Skeletal muscle tissue (tissue), 4 donors: ENCODE results near the gene NXPH2. TPM values are rescaled to one million over a fixed set of nuclear protein-coding genes. Genes with fewer than 3 reads are reported as not detected.
A peak's percentile ranks its signal among the peaks of the same experiment; 100 is the strongest.

Source experiments
- H3K27ac ChIP-seq: one replicate; pipeline ENCODE4 v1.7.0; 2013; ENCODE audit warnings: mild to moderate bottlenecking, low read depth, low read length, inconsistent platforms
- H3K27me3 ChIP-seq, 3 donors: one replicate each; pipeline ENCODE4 v1.7.0; 2013; ENCODE audit warnings: low read length in 3 of 3; ENCODE audit not compliant: control insufficient read depth in 3 of 3, insufficient read depth in 3 of 3
- H3K36me3 ChIP-seq, 3 donors: one replicate each; pipeline ENCODE4 v1.7.0; 2013; ENCODE audit warnings: low read length in 3 of 3; ENCODE audit not compliant: control insufficient read depth in 3 of 3, insufficient read depth in 3 of 3
- H3K4me1 ChIP-seq, 3 donors: one replicate each; pipeline ENCODE4 v1.7.0; 2013; ENCODE audit warnings: low read length in 3 of 3, mild to moderate bottlenecking in 3 of 3; ENCODE audit not compliant: control insufficient read depth in 3 of 3, insufficient read depth in 3 of 3
- H3K4me3 ChIP-seq, 3 donors: one replicate each; pipeline ENCODE4 v1.7.0; 2013; ENCODE audit warnings: low read length in 3 of 3
- H3K9ac ChIP-seq, 3 donors: one replicate each; pipeline ENCODE4 v1.7.0; 2013; ENCODE audit warnings: low read length in 3 of 3, mild to moderate bottlenecking in 3 of 3, moderate library complexity in 2 of 3, low read depth in 1 of 3
- H3K9me3 ChIP-seq, 3 donors: one replicate each; pipeline ENCODE4 v1.7.0; 2013; ENCODE audit warnings: low read length in 3 of 3; ENCODE audit not compliant: control insufficient read depth in 3 of 3
- total RNA-seq: library from RNA; depleted of rRNA; stranded (reverse); fragments of >200 nt; gene quantifications from one replicate; pipeline ENCODE4 v1.2.3, GENCODE V29; 2014
- donor health status: Osteomylitis.

NXPH2 gene
- total RNA-seq, 1 donor from 2014 or later: 9.4 TPM

GRCh38 chr2:138716183-138716582, 64.0 kb downstream of the NXPH2 start:
- H3K4me1 ChIP-seq: no peaks in the 10 kb centered on the region
- no peaks in the 10 kb centered on the region for H3K36me3 ChIP-seq
- no peak overlapping the region for H3K9ac ChIP-seq
- no peaks in the 10 kb centered on the region for H3K27me3 ChIP-seq
- H3K4me3 ChIP-seq: no peak overlapping the region
- no peaks in the 10 kb centered on the region for H3K9me3 ChIP-seq
- H3K27ac ChIP-seq: no peak overlapping the region

- Histone ChIP-seq H3K4me3 (no peak overlapping the region), H3K27me3 (no peaks in the 10 kb centered on the region), H3K27ac (no peak overlapping the region), H3K9me3 (no peaks in the 10 kb centered on the region), H3K36me3 (no peaks in the 10 kb centered on the region), H3K4me1 (peaks cover 0 to 5% (median 4%) of the 10 kb centered on the region in 3 donors), H3K9ac (no peak overlapping the region)
Measured at GRCh38 chr2:138713504-138713903, 66.7 kb downstream of the NXPH2 start.

- no peak overlapping the region for H3K27ac ChIP-seq
- H3K27me3 ChIP-seq: no peaks in the 10 kb centered on the region
- peaks cover under 1 to 7% (median 6%) of the 10 kb centered on the region in 3 donors for H3K4me1 ChIP-seq
- H3K9me3 ChIP-seq: no peaks in the 10 kb centered on the region
- no peak overlapping the region for H3K4me3 ChIP-seq
- no peak overlapping the region for H3K9ac ChIP-seq
- H3K36me3 ChIP-seq: no peaks in the 10 kb centered on the region
Measured at GRCh38 chr2:138713069-138713496, 67.1 kb downstream of the NXPH2 start.

- Histone ChIP-seq H3K27ac (no peak overlapping the region), H3K4me3 (no peak overlapping the region), H3K36me3 (no peaks in the 10 kb centered on the region), H3K4me1 (peaks cover 6 to 10% (median 10%) of the 10 kb centered on the region in 3 donors), H3K9ac (no peak overlapping the region), H3K27me3 (no peaks in the 10 kb centered on the region), H3K9me3 (no peaks in the 10 kb centered on the region)
Measured at GRCh38 chr2:138712212-138712979, 67.8 kb downstream of the NXPH2 start.

- no peak overlapping the region for H3K4me3 ChIP-seq
- no peaks in the 10 kb centered on the region for H3K9me3 ChIP-seq
- no peak overlapping the region for H3K9ac ChIP-seq
- no peaks in the 10 kb centered on the region for H3K36me3 ChIP-seq
- H3K27ac ChIP-seq: no peak overlapping the region
- H3K27me3 ChIP-seq: no peaks in the 10 kb centered on the region
- H3K4me1 ChIP-seq: peaks cover 6 to 10% (median 10%) of the 10 kb centered on the region in 3 donors
Measured at GRCh38 chr2:138711812-138712211, 68.4 kb downstream of the NXPH2 start.

- Histone ChIP-seq H3K36me3 (no peaks in the 10 kb centered on the region), H3K27me3 (no peaks in the 10 kb centered on the region), H3K27ac (no peak overlapping the region), H3K9me3 (no peaks in the 10 kb centered on the region), H3K4me3 (no peak overlapping the region), H3K4me1 (peaks cover 6 to 10% (median 10%) of the 10 kb centered on the region in 3 donors), H3K9ac (no peak overlapping the region)
Measured at GRCh38 chr2:138708682-138709241, 71.4 kb downstream of the NXPH2 start.

- Histone ChIP-seq H3K36me3 (no peaks in the 10 kb centered on the region), H3K4me1 (peaks cover 6 to 10% (median 10%) of the 10 kb centered on the region in 3 donors), H3K27ac (peak overlapping the region; percentile 53), H3K4me3 (no peak overlapping the region), H3K9ac (no peak overlapping the region), H3K27me3 (no peaks in the 10 kb centered on the region), H3K9me3 (no peaks in the 10 kb centered on the region)
Measured at GRCh38 chr2:138707392-138708074, 72.7 kb downstream of the NXPH2 start.

- no peak overlapping the region for H3K9ac ChIP-seq
- peaks cover 4 to 6% (median 5%) of the 10 kb centered on the region in 3 donors for H3K4me1 ChIP-seq
- H3K9me3 ChIP-seq: no peaks in the 10 kb centered on the region
- no peak overlapping the region for H3K27ac ChIP-seq
- no peaks in the 10 kb centered on the region for H3K36me3 ChIP-seq
- no peak overlapping the region for H3K4me3 ChIP-seq
- no peaks in the 10 kb centered on the region for H3K27me3 ChIP-seq
Measured at GRCh38 chr2:138703242-138703641, 76.9 kb downstream of the NXPH2 start.

GRCh38 chr2:138700716-138701115, 79.5 kb downstream of the NXPH2 start:
- H3K36me3 ChIP-seq: no peaks in the 10 kb centered on the region
- H3K9ac ChIP-seq: no peak overlapping the region
- no peak overlapping the region for H3K4me3 ChIP-seq
- no peaks in the 10 kb centered on the region for H3K9me3 ChIP-seq
- H3K27me3 ChIP-seq: no peaks in the 10 kb centered on the region
- H3K4me1 ChIP-seq: no peaks in the 10 kb centered on the region
- no peak overlapping the region for H3K27ac ChIP-seq

GRCh38 chr2:138699421-138699820, 80.8 kb downstream of the NXPH2 start:
- no peaks in the 10 kb centered on the region for H3K9me3 ChIP-seq
- no peak overlapping the region for H3K27ac ChIP-seq
- H3K9ac ChIP-seq: no peak overlapping the region
- no peaks in the 10 kb centered on the region for H3K4me1 ChIP-seq
- no peaks in the 10 kb centered on the region for H3K27me3 ChIP-seq
- H3K36me3 ChIP-seq: no peaks in the 10 kb centered on the region
- H3K4me3 ChIP-seq: no peak overlapping the region
